ENCODE results near the gene ATP4B.

The ATP4B gene

GRCh38 chr13:113601166-113602070 lies 56.6 kb downstream of the ATP4B start:
- no peak overlapping the region for H3K9ac ChIP-seq (ENCODE audit: low read depth, low read length)
- no peaks in the 10 kb centered on the region for H3K4me1 ChIP-seq (ENCODE audit: insufficient read depth, low read length)
- 94% methylated on average over 28 of the region's 28 CpGs for WGBS
- H3K27ac ChIP-seq (ENCODE audit: low read depth, low read length) = no peak overlapping the region
- peaks cover 50% of the 10 kb centered on the region for H3K36me3 ChIP-seq (ENCODE audit: insufficient read depth, low read length)
- H3K4me3 ChIP-seq (ENCODE audit: low read length) = no peak overlapping the region
- no peaks in the 10 kb centered on the region for H3K27me3 ChIP-seq (ENCODE audit: insufficient read depth, low read length)
- H3K9me3 ChIP-seq (ENCODE audit: insufficient read depth, low read depth, low read length) = 0 out of 2 replicates have a peak, but pooled peaks cover 2% of the 10 kb centered on the region

GRCh38 chr13:113599391-113599790 lies 58.6 kb downstream of the ATP4B start:
- H3K4me1 ChIP-seq (ENCODE audit: insufficient read depth, low read length) = no peaks in the 10 kb centered on the region
- H3K27me3 ChIP-seq (ENCODE audit: insufficient read depth, low read length) = no peaks in the 10 kb centered on the region
- peaks cover 54% of the 10 kb centered on the region for H3K36me3 ChIP-seq (ENCODE audit: insufficient read depth, low read length)
- 0 out of 2 replicates have a peak, but pooled peaks cover 2% of the 10 kb centered on the region for H3K9me3 ChIP-seq (ENCODE audit: insufficient read depth, low read depth, low read length)
- no peak overlapping the region for H3K9ac ChIP-seq (ENCODE audit: low read depth, low read length)
- no peak overlapping the region for H3K27ac ChIP-seq (ENCODE audit: low read depth, low read length)
- no peak overlapping the region for H3K4me3 ChIP-seq (ENCODE audit: low read length)
- 98% methylated on average over 12 of the region's 12 CpGs for WGBS
